H1 (cell line): ENCODE data around the gene GPS1. TPM values are rescaled to one million over a fixed set of nuclear protein-coding genes. Genes with fewer than 3 reads are reported as not detected.

Source experiments
- CTCF ChIA-PET: fragments of 300-600 bp; sonication (Branson Sonifier 250); formaldehyde crosslinking; loops from one replicate; lab custom pipeline; 2021; ENCODE audit not compliant: partially characterized antibody; lab: Charles Lee
- POLR2A ChIA-PET: fragments of 300-600 bp; sonication (Branson Sonifier 250); formaldehyde crosslinking; loops from one replicate; lab custom pipeline; 2021; ENCODE audit warnings: inconsistent platforms; ENCODE audit not compliant: partially characterized antibody; lab: Charles Lee
- DNase-seq, 2 experiments: peaks; one replicate each; pipeline versions ENCODE4 v3.0.0 to v3.0.0-alpha.2; 2010 to 2022; ENCODE audit warnings: low spot score in 2 of 2, low read depth in 1 of 2, mixed read lengths in 1 of 2
- FAIRE-seq: peaks from 2 replicates; lab custom pipeline; 2011; peaks lifted over from hg19 to GRCh38; lab: Jason Lieb, UNC
- H2AFZ ChIP-seq: 2 replicates; pipeline ENCODE4 v1.8.1; 2012; ENCODE audit warnings: low read length, inconsistent platforms
- H2AK5ac ChIP-seq: 2 replicates; pipeline ENCODE4 v1.6.1; 2013; ENCODE audit warnings: low read depth, low read length
- H2BK120ac ChIP-seq: replicated peaks from 2 replicates; pipeline ENCODE3; 2013; ENCODE audit warnings: low read depth, low read length, inconsistent platforms
- H2BK12ac ChIP-seq: 2 replicates; pipeline ENCODE4 v1.6.1; 2013; ENCODE audit warnings: low read depth, low read length
- H2BK15ac ChIP-seq: 2 replicates; pipeline ENCODE4 v1.6.1; 2013; ENCODE audit warnings: low read length
- H2BK20ac ChIP-seq: 2 replicates; pipeline ENCODE4 v1.6.1; 2013; ENCODE audit warnings: low read length
- H2BK5ac ChIP-seq: 2 replicates; pipeline ENCODE4 v1.6.1; 2013; ENCODE audit warnings: low read depth, low read length
- H3K14ac ChIP-seq: 2 replicates; pipeline ENCODE4 v1.6.1; 2013; ENCODE audit warnings: inconsistent platforms; ENCODE audit not compliant: insufficient read length
- H3K18ac ChIP-seq: 2 replicates; pipeline ENCODE4 v1.6.1; 2013; ENCODE audit warnings: low read length; ENCODE audit errors: extremely low read depth
- H3K23ac ChIP-seq: 2 replicates; pipeline ENCODE4 v1.6.1; 2013; ENCODE audit warnings: inconsistent platforms; ENCODE audit not compliant: insufficient read length
- H3K23me2 ChIP-seq: 2 replicates; pipeline ENCODE4 v1.6.1; 2013; ENCODE audit warnings: low read depth, low read length
- H3K27ac ChIP-seq: 2 replicates; pipeline ENCODE4 v1.6.1; 2011; ENCODE audit warnings: low read depth, low read length, inconsistent platforms
- H3K27me3 ChIP-seq, 4 experiments: replicated peaks in 1 of 4; 1 replicate in 1 of 4; 2 replicates in 3 of 4; pipeline versions ENCODE4 v1.6.1 to v1.8.1; 2011 to 2013; ENCODE audit warnings: low read length in 3 of 4, mild to moderate bottlenecking in 3 of 4, inconsistent platforms in 2 of 4, mixed read lengths in 2 of 4, moderate library complexity in 1 of 4; ENCODE audit not compliant: control insufficient read depth in 3 of 4, insufficient read depth in 3 of 4; ENCODE audit errors: extremely low read depth in 1 of 4
- H3K36me3 ChIP-seq, 4 experiments: 2 replicates each; pipeline versions ENCODE4 v1.6.1 to v1.8.1; 2011 to 2013; ENCODE audit warnings: mild to moderate bottlenecking in 4 of 4, low read length in 3 of 4, moderate library complexity in 2 of 4, control low read depth in 1 of 4, inconsistent platforms in 1 of 4; ENCODE audit not compliant: insufficient read depth in 4 of 4, control insufficient read depth in 2 of 4
- H3K4ac ChIP-seq: replicated peaks from 2 replicates; pipeline ENCODE3; 2013; ENCODE audit warnings: low read length, low read depth, mixed read lengths, inconsistent platforms; ENCODE audit not compliant: insufficient read length
- H3K4me1 ChIP-seq, 4 experiments: replicated peaks in 1 of 4; 1 replicate in 1 of 4; 2 replicates in 3 of 4; pipeline versions ENCODE4 v1.6.1 to v1.8.1; 2011 to 2013; ENCODE audit warnings: low read length in 3 of 4, inconsistent platforms in 2 of 4, mixed read lengths in 1 of 4; ENCODE audit not compliant: insufficient read depth in 4 of 4, control insufficient read depth in 3 of 4
- H3K4me2 ChIP-seq, 2 experiments: 2 replicates each; pipeline versions ENCODE4 v1.6.1 to v1.8.1; 2011 to 2013; ENCODE audit warnings: low read depth in 2 of 2, low read length in 2 of 2, control low read depth in 1 of 2, inconsistent platforms in 1 of 2, mild to moderate bottlenecking in 1 of 2; ENCODE audit not compliant: insufficient read depth in 1 of 2
- H3K4me3 ChIP-seq, 4 experiments: fragments of 200-600, 300-600 bp in 1 of 4; sonication (generic), shearing (Covaris generic), sonication (Bioruptor Twin) in 1 of 4; 2 replicates each; pipeline versions ENCODE4 v1.5.1 to v1.8.1; 2011 to 2016; ENCODE audit warnings: low read length in 4 of 4, low read depth in 3 of 4, control low read depth in 2 of 4, inconsistent platforms in 2 of 4, mild to moderate bottlenecking in 2 of 4, mixed read lengths in 1 of 4, moderate library complexity in 1 of 4; ENCODE audit not compliant: insufficient read depth in 2 of 4; ENCODE audit errors: extremely low read depth in 1 of 4
- H3K56ac ChIP-seq: replicated peaks from 2 replicates; pipeline ENCODE3; 2013; ENCODE audit warnings: low read depth, mild to moderate bottlenecking, mixed read lengths, low read length, inconsistent platforms; ENCODE audit not compliant: insufficient read length
- H3K79me1 ChIP-seq: 2 replicates; pipeline ENCODE4 v1.6.1; 2013; ENCODE audit warnings: low read depth, low read length, control low read depth
- H3K79me2 ChIP-seq, 2 experiments: 2 replicates each; pipeline versions ENCODE4 v1.6.1 to v1.8.1; 2012 to 2013; ENCODE audit warnings: low read length in 2 of 2, mild to moderate bottlenecking in 2 of 2, inconsistent platforms in 1 of 2; ENCODE audit not compliant: insufficient read depth in 2 of 2, control insufficient read depth in 1 of 2
- H3K9ac ChIP-seq, 4 experiments: replicated peaks in 1 of 4; 1 replicate in 1 of 4; 2 replicates in 3 of 4; pipeline versions ENCODE4 v1.6.1 to v1.8.1; 2011 to 2013; ENCODE audit warnings: low read depth in 3 of 4, low read length in 3 of 4, control low read depth in 2 of 4, mild to moderate bottlenecking in 2 of 4, moderate library complexity in 2 of 4, inconsistent platforms in 1 of 4; ENCODE audit errors: extremely low read depth in 1 of 4
- H3K9me3 ChIP-seq, 2 experiments: 2 replicates each; pipeline versions ENCODE4 v1.6.1 to v1.8.1; 2012 to 2013; ENCODE audit warnings: mild to moderate bottlenecking in 2 of 2, moderate library complexity in 2 of 2, control low read depth in 1 of 2, inconsistent platforms in 1 of 2, low read depth in 1 of 2, low read length in 1 of 2, mixed read lengths in 1 of 2; ENCODE audit not compliant: insufficient read depth in 2 of 2
- H4K20me1 ChIP-seq, 2 experiments: replicated peaks in 1 of 2; 2 replicates each; pipeline versions ENCODE3 to v1.8.1; 2011 to 2013; ENCODE audit warnings: inconsistent platforms in 2 of 2, low read length in 2 of 2, mild to moderate bottlenecking in 1 of 2; ENCODE audit not compliant: insufficient read depth in 2 of 2, control insufficient read depth in 1 of 2
- H4K5ac ChIP-seq: 2 replicates; pipeline ENCODE4 v1.6.1; 2013; ENCODE audit warnings: low read length, low read depth, mixed read lengths, inconsistent platforms; ENCODE audit not compliant: insufficient read length
- H4K8ac ChIP-seq: 2 replicates; pipeline ENCODE4 v1.8.0; 2013; ENCODE audit warnings: mild to moderate bottlenecking, moderate library complexity, low read length, inconsistent platforms; ENCODE audit not compliant: insufficient read depth; ENCODE audit errors: extremely low read depth
- H4K91ac ChIP-seq: replicated peaks from 2 replicates; pipeline ENCODE3; 2013; ENCODE audit warnings: low read length, mixed read lengths, inconsistent platforms; ENCODE audit not compliant: insufficient read length
- POLR2AphosphoS5 ChIP-seq: IDR thresholded peaks from 2 replicates; pipeline ENCODE4 v1.6.1; 2011; ENCODE audit warnings: low read depth, low read length
- SP1 ChIP-seq: IDR thresholded peaks from 2 replicates; pipeline ENCODE4 v1.6.1; 2011; ENCODE audit warnings: low read depth, low read length
- WGBS, 2 experiments: shearing (Covaris generic) in 1 of 2; methylation state at CpG; one replicate each; pipeline versions ENCODE4 v1.1.6 to v1.1.7; 2013 to 2015; ENCODE audit warnings: low lambda C conversion rate in 2 of 2, mixed read lengths in 2 of 2, inconsistent platforms in 1 of 2, low coverage in 1 of 2, missing lambda C conversion rate in 1 of 2; ENCODE audit not compliant: insufficient replicate concordance in 2 of 2, insufficient coverage in 1 of 2, insufficient read length in 1 of 2; ENCODE audit errors: extremely low coverage in 1 of 2, missing lambda C conversion rate in 1 of 2; 5-methylcytosine and 5-hydroxymethylcytosine counted together
- polyA plus RNA-seq, 7 experiments: library from polyadenylated mRNA; depleted of rRNA in 3 of 7; stranded (reverse) in 5 of 7; unstranded in 2 of 7; fragments of >200 nt in 5 of 7; fragments of 200-250 nt in 2 of 7; gene quantifications; 1 replicate in 5 of 7; 2 replicates in 1 of 7; 4 replicates in 1 of 7; pipeline versions ENCODE4 v1.2.1 to v1.2.3, GENCODE V29; 2011 to 2013; ENCODE audit warnings: missing spikeins in 2 of 7, mixed read lengths in 2 of 7
- total RNA-seq: library from RNA; stranded (reverse); fragmentation: NEBNext Ultra II Directional; extraction: Animal tissue kit (Norgen Biotek cat#: 25700); gene quantifications from 2 replicates; pipeline ENCODE4 v1.2.1, GENCODE V29; 2021

Gene GPS1
- total and polyA plus RNA-seq, 2 of the 8 experiments (the other 6 are each of a cell fraction or from before 2014, with no cell fraction given): 153 to 277 TPM

DNA sequence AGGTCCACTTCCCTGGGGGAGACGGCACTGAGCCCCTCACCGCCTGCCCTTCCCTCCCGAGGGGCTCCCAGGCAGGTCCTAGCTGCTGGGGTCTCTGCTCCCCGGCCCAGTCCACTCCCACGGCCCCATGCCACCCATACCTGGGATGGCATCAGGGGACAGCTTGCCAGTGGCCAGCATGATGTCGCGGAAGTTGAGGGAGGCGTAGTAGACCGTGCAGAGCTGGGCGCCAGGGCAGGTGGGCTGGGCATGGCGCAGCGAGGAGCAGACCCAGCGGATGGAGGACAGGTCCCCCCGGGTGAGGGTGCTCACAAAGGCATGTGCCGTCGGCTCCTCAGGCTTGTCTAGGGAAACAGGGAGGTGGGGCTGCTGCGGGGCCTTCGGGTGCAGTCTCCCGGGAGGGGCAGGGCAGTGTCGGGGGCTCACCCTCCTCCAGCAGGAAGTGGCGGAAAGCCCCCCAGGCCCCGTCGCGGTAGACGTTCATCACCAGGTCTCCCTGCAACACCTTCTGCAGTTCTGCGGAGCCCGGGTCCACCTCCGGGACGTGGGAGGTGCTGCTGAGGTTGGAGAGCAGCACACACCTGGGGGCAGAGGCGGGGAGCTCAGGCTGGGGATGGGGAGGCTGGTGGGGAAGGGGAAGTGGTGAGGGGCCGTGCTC lies 32.8 kb downstream of the GPS1 start:
- no peak overlapping the region for H3K56ac ChIP-seq
- no peak overlapping the region for H4K91ac ChIP-seq
- no peak overlapping the region for H3K27ac ChIP-seq
- H3K4me1 ChIP-seq: no peaks in the 10 kb centered on the region
- no peak overlapping the region; the same call in 1 of the 2 replicates for H4K8ac ChIP-seq
- H2AFZ ChIP-seq: no peak overlapping the region
- H3K27me3 ChIP-seq: no peaks in the 10 kb centered on the region
- POLR2A ChIA-PET: interaction anchor here (0.6 to 12.5 kb wide), 9 partner anchors 4 to 68 kb away, joined by 3 to 105 read pairs (median 5); no protein-coding TSS in a partner anchor
- H2BK120ac ChIP-seq: no peak overlapping the region
- CTCF ChIA-PET: interaction anchor here (0.9 to 1.3 kb wide), 2 partner anchors 12 to 22 kb away, joined by 3 read pairs; no protein-coding TSS in a partner anchor
- no peak overlapping the region for H3K9ac ChIP-seq
- H2AK5ac ChIP-seq: no peak overlapping the region
- no peak overlapping the region for H3K4ac ChIP-seq
- H3K18ac ChIP-seq: no peak overlapping the region
- no peaks in the 10 kb centered on the region for H3K79me2 ChIP-seq
- no peak overlapping the region for H2BK12ac ChIP-seq
- no peak overlapping the region for H2BK20ac ChIP-seq
- WGBS, 2 experiments: 90% methylated on average over 22 of the region's 31 CpGs; no CpG with 5 or more reads in 1 of the 2 experiments
- H3K14ac ChIP-seq: no peak overlapping the region
- H2BK5ac ChIP-seq: 0 out of 2 replicates have a peak overlapping the region, but pooled peaks have one; percentile 44
- H3K4me2 ChIP-seq: no peak overlapping the region
- FAIRE-seq: no peak
- peaks cover 66 to 98% (median 92%) of the 10 kb centered on the region in 4 experiments for H3K36me3 ChIP-seq
- no peaks in the 10 kb centered on the region for H3K9me3 ChIP-seq
- no peak overlapping the region for H3K4me3 ChIP-seq
- H2BK15ac ChIP-seq: no peak overlapping the region
- H3K23ac ChIP-seq: no peak overlapping the region
- peaks cover 26 to 78% of the 10 kb centered on the region in 2 experiments for H4K20me1 ChIP-seq
- H3K79me1 ChIP-seq: peaks cover 7% of the 10 kb centered on the region
- no peak for DNase-seq
- no peak overlapping the region for H4K5ac ChIP-seq
- no peaks in the 10 kb centered on the region for H3K23me2 ChIP-seq
- 0 out of 2 replicates have a peak, but pooled peaks have one; percentile 2 for TF ChIP-seq POLR2AphosphoS5
- TF ChIP-seq SP1: no peak
